Breast epithelium (tissue), 4 donors: ENCODE results near the gene CLIC3. TPM values are rescaled to one million over a fixed set of nuclear protein-coding genes. Genes with fewer than 3 reads are reported as not detected.

Experiments
- DNase-seq, 2 donors: peaks; one replicate each; pipeline ENCODE4 v3.0.0-alpha.2; 2019; ENCODE audit warnings: low spot score in 2 of 2
- H3K27ac ChIP-seq, 2 donors: fragments of 200-600 bp; sonication (generic) in 1 of 2; one replicate each; pipeline ENCODE4 v1.5.1; 2016 to 2019; ENCODE audit warnings: mild to moderate bottlenecking in 1 of 2
- H3K27me3 ChIP-seq, 2 donors: fragments of 200-600 bp; sonication (generic) in 1 of 2; one replicate each; pipeline versions ENCODE4 v1.5.1 to v1.6.0; 2017 to 2019; ENCODE audit warnings: control low read depth in 1 of 2, mild to moderate bottlenecking in 1 of 2
- H3K36me3 ChIP-seq: fragments of 200-600 bp; one replicate; pipeline ENCODE4 v1.5.1; 2019
- H3K4me1 ChIP-seq, 2 donors: fragments of 200-600 bp; sonication (generic); one replicate each; pipeline ENCODE4 v1.5.1; 2016 to 2019; ENCODE audit warnings: control low read depth in 1 of 2
- H3K4me3 ChIP-seq, 3 donors: fragments of 200-600 bp; sonication (generic); 1 replicate in 2 of 3; 2 replicates in 1 of 3; pipeline ENCODE4 v1.5.1; 2016 to 2019; ENCODE audit warnings: mild to moderate bottlenecking in 3 of 3, moderate library complexity in 2 of 3
- H3K9me3 ChIP-seq, 2 donors: fragments of 200-600 bp; sonication (generic) in 1 of 2; one replicate each; pipeline ENCODE4 v1.5.1; 2016 to 2019; ENCODE audit warnings: control low read depth in 1 of 2
- POLR2A ChIP-seq: fragments of 450-650 bp; IDR thresholded peaks from one replicate; pipeline ENCODE4 v1.6.1; 2016; ENCODE audit warnings: antibody characterized with exemption, mild to moderate bottlenecking, moderate library complexity
- POLR2AphosphoS5 ChIP-seq, 3 donors: sonication (generic); formaldehyde crosslinking; IDR thresholded peaks; one replicate each; pipeline ENCODE4 v1.6.1; 2017; ENCODE audit warnings: antibody characterized with exemption in 3 of 3
- intact Hi-C: fragments of 100-400 bp; cut with DNase I; formaldehyde crosslinking; loops from one replicate; pipeline ENCODE4 v1.15.1; 2023; ENCODE audit warnings: low total_unique reads
- total RNA-seq, 3 donors: library from RNA; depleted of rRNA; stranded (reverse); fragments of >200 nt; gene quantifications; one replicate each; pipeline ENCODE4 v1.1.0, GENCODE V29; 2016
- TF ChIP-seq, protein P1 (sequence below), 3 donors: fragments of 450-650 bp; IDR thresholded peaks; one replicate each; pipeline ENCODE4 v1.5.1; 2016 to 2017; ENCODE audit warnings: antibody characterized with exemption in 3 of 3, mild to moderate bottlenecking in 3 of 3, moderate library complexity in 3 of 3

The CLIC3 gene
- total RNA-seq, 3 donors from 2014 or later, result 0.32 to 3.5 TPM; not detected in 1

DNA sequence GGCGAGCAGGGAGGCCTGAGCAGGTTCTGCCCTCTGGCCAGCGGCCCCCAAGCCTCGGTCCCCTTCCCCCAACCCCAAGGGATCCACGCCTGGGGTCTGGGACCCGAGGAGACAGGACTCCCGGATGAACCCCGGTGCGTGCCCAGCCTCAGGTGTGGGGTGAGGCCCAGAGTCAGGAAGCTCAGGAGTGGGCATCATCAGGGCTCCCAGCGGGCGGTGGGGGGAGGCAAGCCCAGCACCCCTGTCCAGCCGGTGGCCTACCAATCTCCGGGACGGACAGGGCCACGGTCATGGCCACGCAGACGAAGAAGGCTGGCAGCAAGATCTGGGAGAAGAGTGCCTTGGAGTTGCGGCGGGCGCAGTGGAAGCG is 17.2 kb upstream of the CLIC3 start:
- TF ChIP-seq, protein P1, sequence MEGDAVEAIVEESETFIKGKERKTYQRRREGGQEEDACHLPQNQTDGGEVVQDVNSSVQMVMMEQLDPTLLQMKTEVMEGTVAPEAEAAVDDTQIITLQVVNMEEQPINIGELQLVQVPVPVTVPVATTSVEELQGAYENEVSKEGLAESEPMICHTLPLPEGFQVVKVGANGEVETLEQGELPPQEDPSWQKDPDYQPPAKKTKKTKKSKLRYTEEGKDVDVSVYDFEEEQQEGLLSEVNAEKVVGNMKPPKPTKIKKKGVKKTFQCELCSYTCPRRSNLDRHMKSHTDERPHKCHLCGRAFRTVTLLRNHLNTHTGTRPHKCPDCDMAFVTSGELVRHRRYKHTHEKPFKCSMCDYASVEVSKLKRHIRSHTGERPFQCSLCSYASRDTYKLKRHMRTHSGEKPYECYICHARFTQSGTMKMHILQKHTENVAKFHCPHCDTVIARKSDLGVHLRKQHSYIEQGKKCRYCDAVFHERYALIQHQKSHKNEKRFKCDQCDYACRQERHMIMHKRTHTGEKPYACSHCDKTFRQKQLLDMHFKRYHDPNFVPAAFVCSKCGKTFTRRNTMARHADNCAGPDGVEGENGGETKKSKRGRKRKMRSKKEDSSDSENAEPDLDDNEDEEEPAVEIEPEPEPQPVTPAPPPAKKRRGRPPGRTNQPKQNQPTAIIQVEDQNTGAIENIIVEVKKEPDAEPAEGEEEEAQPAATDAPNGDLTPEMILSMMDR (IDR thresholded peaks at IDR 0.05), result no peak
- TF ChIP-seq POLR2AphosphoS5 (IDR thresholded peaks at IDR 0.05) (no peak), POLR2A (no peak)
- H3K36me3 ChIP-seq, result no peaks in the 10 kb centered on the region
- no peak for DNase-seq

DNA sequence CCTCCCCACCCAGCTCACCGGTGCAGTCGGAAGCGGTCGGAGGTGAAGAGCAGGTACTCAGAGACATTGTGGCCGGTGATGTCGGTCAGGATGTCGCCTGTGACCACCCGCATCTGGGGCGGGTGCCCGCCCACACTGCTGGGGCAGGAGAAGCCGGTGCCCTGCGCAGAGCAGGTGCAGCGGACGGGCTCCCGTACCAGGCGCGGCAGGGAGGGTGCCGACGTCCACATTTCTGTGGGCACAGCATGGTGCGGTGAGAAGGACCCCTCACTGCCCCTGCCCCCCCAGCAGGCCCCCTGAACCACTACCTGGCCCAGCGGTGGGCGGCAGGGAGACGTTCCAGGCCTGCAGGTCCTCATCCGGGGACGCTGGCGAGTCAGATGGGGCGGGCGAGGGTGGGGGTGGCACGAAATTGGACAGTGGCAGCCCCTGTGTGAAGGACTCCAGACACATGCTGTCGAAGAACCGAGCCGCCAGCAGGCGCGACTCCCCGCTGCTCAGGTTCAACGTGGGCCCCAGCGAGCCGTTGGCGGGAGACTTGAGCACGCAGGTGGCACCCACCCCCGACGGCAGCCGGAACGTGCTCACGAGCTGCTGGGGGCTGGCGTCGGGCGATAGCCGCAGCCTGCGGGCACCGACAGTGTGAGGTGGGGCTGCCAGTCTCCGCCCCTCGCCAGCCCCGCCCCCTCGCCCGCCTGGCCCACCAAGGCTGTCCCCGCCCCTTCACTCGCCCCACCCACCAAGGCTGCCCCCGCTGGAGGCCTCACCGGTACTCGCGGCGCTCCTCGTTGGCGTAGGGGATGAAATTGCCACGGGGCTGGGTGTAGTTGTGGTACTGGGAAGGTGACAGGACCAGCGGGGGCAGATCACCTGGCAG is 16.6 kb upstream of the CLIC3 start:
- no peak overlapping the region for H3K27ac ChIP-seq
- no peak for DNase-seq
- no peaks in the 10 kb centered on the region for H3K4me1 ChIP-seq
- no peaks in the 10 kb centered on the region for H3K27me3 ChIP-seq
- no peak overlapping the region for H3K4me3 ChIP-seq
- intact Hi-C loops, result loop anchor here (1.0 kb wide), 1 partner anchor 26 kb away; no protein-coding TSS in a partner anchor
- H3K9me3 ChIP-seq, result no peaks in the 10 kb centered on the region
- TF ChIP-seq, protein P1 (IDR thresholded peaks at IDR 0.05), result no peak
- TF ChIP-seq POLR2AphosphoS5 (IDR thresholded peaks at IDR 0.05) (no peak), POLR2A (no peak)
- H3K36me3 ChIP-seq, result no peaks in the 10 kb centered on the region

More for the DNA sequence above, 17.2 kb upstream of the CLIC3 start:
- Histone ChIP-seq H3K9me3 (no peaks in the 10 kb centered on the region), H3K4me3 (no peak overlapping the region), H3K27ac (no peak overlapping the region), H3K4me1 (no peaks in the 10 kb centered on the region), H3K27me3 (no peaks in the 10 kb centered on the region)
- intact Hi-C loops, result no loop called here

DNA sequence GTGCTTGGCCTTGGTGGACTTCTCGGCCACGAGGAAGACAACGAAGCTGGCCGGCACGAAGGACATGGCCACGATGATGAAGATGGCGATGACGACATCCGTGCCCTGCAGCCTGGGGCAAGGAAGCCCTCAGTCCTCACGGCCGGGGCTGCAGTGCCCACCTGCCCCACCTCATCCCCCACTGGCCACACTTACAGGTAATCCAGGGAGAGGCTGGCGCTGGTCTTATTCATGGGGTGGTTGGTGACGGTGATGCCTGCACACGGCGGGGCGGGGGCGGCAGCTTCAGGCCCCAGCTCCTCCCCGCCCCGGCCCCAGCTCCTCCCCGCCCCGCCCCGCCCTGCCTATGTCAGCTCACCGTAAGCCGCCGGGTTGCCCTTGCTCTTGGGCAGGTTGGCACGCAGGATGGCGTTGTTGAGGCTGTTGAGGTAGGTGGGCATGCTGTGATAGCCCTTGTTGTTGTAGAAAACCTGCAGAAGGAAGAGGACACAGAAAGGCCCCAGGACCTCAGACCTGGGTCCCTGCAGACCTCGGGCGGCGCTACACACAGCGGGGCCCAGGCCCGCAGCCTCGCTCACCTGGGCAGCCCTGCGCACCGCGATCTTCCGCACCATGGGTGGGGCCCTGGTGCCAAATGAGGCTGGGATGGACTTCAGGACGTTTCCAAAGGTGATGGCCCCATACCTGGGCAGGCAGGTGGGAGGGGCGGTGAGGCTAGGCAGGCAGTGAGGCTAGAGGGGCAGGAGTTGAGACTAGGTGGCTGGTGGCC is 15.7 kb upstream of the CLIC3 start:
- Histone ChIP-seq H3K36me3 (no peaks in the 10 kb centered on the region), H3K9me3 (no peaks in the 10 kb centered on the region), H3K27ac (no peak overlapping the region), H3K4me3 (no peak overlapping the region), H3K4me1 (no peaks in the 10 kb centered on the region), H3K27me3 (no peaks in the 10 kb centered on the region)
- no peak for DNase-seq
- intact Hi-C loops, result loop anchor here (1.0 kb wide), 1 partner anchor 25 kb away; no protein-coding TSS in a partner anchor
- TF ChIP-seq POLR2A (no peak), POLR2AphosphoS5 (IDR thresholded peaks at IDR 0.05) (no peak)
- TF ChIP-seq, protein P1 (IDR thresholded peaks at IDR 0.05), result no peak

DNA sequence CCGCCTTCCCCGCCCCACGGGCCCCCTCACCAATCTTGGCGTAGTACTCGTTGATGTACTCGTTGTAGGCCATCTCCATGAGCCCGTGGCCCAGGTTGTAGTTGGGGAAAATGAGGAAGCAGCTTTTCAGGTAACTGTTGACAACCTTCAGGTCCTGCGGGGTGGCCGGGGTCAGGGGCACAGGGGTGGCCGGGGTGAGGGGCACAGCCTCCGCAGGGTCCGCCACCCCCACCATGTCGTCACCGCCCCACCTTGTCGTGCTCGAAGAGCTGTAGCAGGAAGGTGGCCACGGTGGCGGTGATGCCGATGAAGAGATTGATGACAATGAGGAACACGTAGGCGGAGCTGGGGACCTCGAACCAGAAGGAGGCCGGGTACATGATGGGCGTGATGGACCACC is 14.8 kb upstream of the CLIC3 start:
- H3K36me3 ChIP-seq, result no peaks in the 10 kb centered on the region

More for the DNA sequence above, 14.8 kb upstream of the CLIC3 start:
- no peak for TF ChIP-seq POLR2AphosphoS5 (IDR thresholded peaks at IDR 0.05)
- no peak for TF ChIP-seq POLR2A
- TF ChIP-seq, protein P1 (IDR thresholded peaks at IDR 0.05), result no peak
- intact Hi-C loops, result no loop called here
- no peak for DNase-seq
- Histone ChIP-seq H3K4me3 (no peak overlapping the region), H3K4me1 (no peaks in the 10 kb centered on the region), H3K9me3 (no peaks in the 10 kb centered on the region), H3K27ac (no peak overlapping the region), H3K27me3 (no peaks in the 10 kb centered on the region)
